NCI-H774 (cell line): ENCODE results near the gene SMAD3.

Experiments used
- DNase-seq: peaks from one replicate; lab custom pipeline; 2025; lab: John Stamatoyannopoulos, UW

SMAD3 gene

DNA sequence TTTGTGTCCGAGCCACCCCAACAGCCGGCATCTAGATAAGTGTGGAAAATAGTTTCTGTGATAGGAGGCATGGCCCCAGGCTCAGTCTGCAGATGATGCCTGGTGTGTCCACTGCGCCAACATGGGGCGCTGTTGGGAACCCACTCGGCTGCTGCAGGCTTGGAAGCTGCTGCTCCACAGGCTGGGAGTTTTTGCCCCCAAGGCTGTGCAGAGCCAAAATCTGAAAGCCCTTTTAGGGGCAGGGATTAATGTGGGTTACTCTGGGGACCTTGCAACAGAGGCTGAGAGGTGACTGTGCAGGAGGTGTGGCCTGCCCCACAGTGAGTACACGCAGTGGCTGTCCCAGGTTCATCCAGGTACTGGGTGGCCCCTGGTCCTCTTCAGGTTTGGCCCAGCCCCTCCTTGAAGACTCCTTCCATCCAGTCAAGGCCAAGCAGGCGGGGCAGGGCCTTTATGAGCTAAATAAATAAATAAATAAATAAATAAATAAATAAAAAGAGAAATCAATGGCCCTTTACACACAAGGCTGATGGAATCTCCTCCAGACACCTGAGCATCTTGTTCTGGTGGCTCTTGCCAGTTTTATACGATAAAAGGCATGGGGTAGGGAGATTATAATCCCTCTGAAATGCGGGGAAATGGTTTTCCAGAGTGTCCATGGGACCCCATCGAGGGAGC is 115.3 kb downstream of the SMAD3 start:
- no peak for DNase-seq

DNA sequence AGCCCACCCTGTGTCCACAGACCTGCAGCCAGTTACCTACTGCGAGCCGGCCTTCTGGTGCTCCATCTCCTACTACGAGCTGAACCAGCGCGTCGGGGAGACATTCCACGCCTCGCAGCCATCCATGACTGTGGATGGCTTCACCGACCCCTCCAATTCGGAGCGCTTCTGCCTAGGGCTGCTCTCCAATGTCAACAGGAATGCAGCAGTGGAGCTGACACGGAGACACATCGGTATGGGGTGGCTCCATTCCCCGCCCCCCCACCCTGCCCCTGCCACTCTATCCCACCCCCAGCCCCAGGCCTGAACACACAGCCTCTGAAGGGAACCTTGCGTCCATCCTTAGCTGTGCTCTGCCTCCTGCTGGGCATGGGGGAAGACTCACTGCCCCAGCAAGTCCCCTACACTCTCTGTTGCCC is 115.8 kb downstream of the SMAD3 start:
- no peak for DNase-seq

DNA sequence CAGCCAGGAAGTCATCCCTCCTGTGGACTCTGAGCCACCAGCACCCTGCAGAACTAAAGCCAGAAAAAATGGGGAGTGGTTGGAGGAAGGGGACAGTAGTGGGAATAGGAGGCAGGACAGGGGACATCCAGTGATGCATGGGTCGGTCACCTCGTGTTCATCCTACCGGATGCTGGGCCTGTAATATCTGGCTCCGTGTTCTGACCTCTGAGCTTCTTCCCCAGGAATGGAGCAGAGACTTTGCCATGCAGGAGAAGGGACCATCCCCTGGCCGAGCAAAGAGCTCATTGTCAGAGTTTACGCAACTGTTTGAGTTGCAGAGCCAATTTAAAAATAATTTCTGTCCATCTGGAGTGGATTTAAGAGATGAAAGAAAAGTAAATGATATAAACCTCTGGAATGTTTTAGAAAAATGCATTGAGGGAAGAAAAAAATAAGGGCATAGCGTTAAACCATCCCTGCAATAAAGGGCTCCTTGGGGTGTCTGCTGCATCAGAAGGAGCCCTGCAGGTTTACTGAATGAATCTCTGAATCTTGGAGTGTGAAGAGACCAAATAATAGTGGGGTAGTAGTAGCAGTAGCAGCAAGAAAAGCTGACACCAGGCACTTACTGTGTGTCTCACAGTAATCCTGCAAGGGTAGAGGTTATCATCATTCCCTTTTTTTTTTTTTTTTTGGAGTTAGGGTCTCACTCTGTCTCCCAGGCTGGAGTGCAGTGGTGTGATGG is 118.2 kb downstream of the SMAD3 start:
- no peak for DNase-seq

GRCh38 chr15:67184208-67184925 is 119.0 kb downstream of the SMAD3 start:
- no peak for DNase-seq

DNA sequence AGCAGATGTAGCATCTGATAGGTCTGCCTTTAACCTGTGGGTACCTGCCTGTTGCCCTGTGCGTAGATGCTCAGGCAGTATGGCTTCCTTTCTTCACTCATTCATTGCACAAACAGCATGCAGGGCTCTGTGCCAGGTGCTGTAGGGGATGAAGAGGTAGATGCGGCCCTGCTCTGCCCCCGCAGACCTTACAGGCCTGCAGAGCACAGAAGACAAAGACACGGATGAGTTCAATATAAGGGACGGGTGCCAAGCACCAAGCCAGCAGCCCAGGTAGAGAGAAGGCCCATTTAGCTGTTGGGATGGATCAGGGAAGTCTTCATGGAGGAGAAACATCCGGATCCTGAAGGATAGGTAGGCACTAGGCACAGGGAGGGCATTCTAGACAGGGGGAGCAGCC is 119.6 kb downstream of the SMAD3 start:
- DNase-seq = no peak

DNA sequence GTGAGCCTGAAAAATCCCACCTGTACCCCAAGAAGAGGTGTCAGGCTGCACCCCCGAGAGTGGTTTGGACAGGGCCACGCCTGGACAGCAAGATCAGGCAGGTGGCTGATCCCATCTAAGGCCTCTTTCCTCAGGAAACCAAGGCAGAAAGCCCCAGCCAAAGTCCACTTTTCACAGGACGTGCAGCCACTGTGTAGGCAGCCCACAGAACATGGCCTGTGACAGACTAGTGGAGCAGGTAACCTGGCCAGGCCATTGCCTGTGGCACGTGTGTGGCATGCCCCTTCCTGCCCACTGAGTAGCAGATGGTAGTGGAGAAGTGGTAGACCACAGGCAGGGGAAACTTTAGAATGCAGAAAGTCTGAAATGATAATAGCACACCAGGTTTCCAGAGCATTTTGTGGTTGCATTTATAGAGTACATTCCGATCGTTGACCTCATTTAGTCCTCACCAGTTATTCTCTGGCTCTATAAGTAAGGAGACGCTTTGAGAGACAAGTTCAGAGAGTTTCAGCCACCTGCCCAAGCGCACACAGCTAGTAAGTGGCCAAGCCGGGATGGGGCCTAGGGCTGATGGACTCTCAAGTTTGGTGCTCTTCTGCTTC is 120.3 kb downstream of the SMAD3 start:
- no peak for DNase-seq

DNA sequence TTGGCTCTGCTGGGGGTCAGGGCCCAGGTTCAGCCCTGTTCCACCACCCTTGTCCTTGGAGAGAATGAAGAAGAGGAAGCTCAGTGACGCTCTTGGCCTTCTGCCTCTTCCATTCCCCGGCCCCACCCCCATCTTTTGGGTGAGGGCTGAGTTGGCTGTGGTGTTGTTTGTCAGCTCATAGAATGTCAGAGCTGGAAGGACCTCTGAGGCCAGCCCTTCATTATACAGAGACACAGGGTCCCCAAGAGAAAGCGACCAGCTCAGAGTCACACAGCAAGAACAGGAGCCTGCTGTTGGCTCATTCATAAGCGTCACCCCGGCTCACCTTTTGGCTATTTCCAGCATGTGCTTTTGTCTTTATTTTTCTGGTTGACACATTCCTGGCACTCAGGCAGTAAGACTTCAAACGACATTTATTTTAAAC is 120.8 kb downstream of the SMAD3 start:
- DNase-seq = no peak

- DNase-seq = no peak
Observed at GRCh38 chr15:67186688-67187087, 121.3 kb downstream of the SMAD3 start.

DNA sequence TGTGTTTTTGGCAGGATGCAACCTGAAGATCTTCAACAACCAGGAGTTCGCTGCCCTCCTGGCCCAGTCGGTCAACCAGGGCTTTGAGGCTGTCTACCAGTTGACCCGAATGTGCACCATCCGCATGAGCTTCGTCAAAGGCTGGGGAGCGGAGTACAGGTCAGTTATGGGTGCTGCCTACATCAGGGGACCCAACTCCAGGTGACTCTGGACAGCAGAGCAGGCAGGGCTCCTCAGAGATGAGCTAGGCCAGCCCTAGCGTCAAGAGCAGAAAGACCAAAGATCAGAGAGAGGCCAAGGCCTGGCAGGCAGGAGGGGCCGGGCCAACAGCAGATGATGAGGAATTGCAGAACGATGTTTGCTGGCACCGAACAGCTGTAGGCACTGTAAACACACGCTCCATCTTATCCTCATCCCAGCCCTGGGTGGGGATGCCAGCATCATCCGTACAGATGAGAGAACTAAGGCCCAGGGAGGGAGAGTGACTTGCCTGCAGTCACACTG is 122.0 kb downstream of the SMAD3 start:
- no peak for DNase-seq

DNA sequence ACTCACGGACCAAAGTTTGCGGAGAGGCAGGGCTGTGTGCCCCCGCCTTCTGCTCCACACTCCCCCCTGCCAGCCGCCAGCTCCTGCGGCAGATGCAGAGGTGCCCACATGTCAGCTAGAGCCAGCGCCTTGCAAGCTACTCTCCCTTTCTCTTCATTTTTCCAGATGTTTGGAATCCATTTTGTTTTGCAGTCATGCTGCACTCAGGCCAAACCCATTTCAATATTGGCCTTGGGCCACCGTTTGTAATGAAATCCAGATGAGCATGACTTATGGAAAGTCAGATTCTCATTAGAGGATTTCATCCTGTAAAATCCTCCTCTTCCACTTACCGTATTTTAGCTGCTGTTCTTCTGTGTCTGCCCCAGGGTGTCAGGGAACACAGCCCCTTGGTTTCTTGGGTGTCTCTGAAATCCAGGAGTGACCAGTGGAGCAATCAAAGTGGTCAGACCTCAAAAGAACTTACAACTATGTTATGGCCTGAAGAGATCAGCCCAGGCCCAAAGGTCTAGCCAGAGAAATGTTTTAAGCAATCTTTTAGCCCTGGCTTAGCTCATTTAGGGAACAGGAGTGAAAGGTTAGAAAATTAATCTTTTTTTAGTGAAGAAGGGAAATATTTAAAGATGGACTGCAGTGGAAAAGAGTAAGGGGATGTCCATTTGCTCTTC is 123.3 kb downstream of the SMAD3 start:
- DNase-seq = no peak

DNA sequence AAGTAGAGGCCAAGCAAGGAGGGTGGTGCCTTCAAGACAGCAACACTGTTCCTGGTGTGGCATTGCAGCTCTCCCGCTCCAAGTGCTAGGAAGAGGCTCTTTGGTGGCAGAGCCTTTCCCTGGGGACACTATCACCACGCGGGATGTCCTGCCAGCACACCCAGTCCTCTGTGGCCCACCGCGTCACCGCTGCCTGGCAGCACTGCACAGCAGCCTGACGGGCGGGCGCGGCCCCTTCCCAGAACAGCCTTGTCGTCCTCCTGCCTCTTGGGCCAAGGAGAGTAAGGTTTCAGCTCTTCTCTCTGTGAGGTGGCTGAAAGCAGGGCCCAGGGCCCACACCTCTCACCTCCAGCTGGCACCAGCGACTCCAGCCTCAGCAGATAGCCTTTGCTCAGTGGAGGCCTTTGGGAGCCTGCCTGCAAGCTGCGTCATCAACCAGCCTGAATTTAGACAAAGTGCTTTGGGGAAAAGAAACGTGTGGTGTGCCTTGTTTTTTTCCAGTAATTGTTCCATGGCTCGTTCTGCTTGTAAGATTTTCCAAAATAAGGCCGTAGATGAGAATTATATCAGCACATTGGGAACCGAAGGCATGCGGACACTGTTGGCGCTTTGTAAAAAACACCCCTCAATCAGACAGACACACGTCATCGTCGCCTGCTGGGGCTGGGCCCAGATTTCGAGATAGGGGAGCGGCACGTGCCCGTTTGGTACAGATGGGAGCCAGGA is 124.1 kb downstream of the SMAD3 start:
- no peak for DNase-seq

- DNase-seq = no peak
Observed at GRCh38 chr15:67190326-67190725, 124.9 kb downstream of the SMAD3 start.

DNA sequence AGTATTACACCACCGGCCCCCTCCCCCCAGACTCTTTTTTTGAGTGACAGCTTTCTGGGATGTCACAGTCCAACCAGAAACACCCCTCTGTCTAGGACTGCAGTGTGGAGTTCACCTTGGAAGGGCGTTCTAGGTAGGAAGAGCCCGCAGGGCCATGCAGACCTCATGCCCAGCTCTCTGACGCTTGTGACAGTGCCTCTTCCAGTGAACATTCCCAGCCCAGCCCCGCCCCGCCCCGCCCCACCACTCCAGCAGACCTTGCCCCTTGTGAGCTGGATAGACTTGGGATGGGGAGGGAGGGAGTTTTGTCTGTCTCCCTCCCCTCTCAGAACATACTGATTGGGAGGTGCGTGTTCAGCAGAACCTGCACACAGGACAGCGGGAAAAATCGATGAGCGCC is 125.4 kb downstream of the SMAD3 start:
- DNase-seq = no peak

GRCh38 chr15:67192185-67192820 is 126.9 kb downstream of the SMAD3 start:
- DNase-seq = no peak

GRCh38 chr15:67193223-67193990 is 128.0 kb downstream of the SMAD3 start:
- DNase-seq = no peak

DNA sequence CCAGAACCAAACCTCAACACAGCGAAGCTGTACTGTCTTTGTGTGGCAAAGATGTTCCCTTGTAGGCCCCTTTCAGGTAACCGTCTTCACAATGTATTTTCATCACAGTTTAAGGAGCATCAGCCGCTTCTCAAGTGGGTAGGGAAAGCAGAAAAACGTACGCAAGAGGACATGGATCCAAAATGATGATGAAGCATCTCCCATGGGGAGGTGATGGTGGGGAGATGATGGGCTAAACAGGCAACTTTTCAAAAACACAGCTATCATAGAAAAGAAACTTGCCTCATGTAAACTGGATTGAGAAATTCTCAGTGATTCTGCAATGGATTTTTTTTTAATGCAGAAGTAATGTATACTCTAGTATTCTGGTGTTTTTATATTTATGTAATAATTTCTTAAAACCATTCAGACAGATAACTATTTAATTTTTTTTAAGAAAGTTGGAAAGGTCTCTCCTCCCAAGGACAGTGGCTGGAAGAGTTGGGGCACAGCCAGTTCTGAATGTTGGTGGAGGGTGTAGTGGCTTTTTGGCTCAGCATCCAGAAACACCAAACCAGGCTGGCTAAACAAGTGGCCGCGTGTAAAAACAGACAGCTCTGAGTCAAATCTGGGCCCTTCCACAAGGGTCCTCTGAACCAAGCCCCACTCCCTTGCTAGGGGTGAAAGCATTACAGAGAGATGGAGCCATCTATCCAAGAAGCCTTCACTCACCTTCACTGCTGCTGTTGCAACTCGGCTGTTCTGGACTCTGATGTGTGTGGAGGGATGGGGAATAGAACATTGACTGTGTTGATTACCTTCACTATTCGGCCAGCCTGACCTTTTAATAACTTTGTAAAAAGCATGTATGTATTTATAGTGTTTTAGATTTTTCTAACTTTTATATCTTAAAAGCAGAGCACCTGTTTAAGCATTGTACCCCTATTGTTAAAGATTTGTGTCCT is 129.0 kb downstream of the SMAD3 start:
- DNase-seq = no peak

DNA sequence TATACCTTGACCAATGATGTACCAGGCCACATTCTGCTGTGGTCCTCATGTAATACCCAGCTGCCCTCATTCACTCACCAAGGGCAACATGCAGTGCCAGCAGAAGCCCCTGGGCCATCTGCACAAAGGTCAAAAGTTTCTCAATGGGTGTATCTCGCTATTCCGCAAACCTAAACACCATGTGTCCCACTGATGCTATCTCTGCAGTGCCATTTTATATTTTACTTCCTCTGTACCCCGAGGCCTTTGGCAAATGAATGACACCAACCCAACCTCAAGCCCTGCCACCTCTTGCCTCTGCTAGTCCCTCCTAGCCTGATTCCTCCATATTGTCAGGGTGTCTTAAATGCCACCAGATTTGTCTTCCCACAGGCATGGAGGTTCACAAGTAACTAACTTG is 129.9 kb downstream of the SMAD3 start:
- DNase-seq = no peak

- no peak for DNase-seq
Observed at GRCh38 chr15:67196222-67196621, 130.8 kb downstream of the SMAD3 start.
